ENCODE results near the gene TET2. TPM values are rescaled to one million over a fixed set of nuclear protein-coding genes. Genes with fewer than 3 reads are reported as not detected.

TET2 gene
- total RNA-seq, 1 donor from 2014 or later, result 42.1 TPM

GRCh38 chr4:105112274-105112673 is 34.4 kb upstream of the TET2 start:
- no peak overlapping the region for H3K27ac Mint-ChIP-seq
- peaks cover 7% of the 10 kb centered on the region for H3K27me3 Mint-ChIP-seq (ENCODE audit: low read depth)
- TF ChIP-seq CTCF (IDR thresholded peaks at IDR 0.05; ENCODE audit: unreplicated experiment), result no peak
- no peaks in the 10 kb centered on the region for H3K4me1 Mint-ChIP-seq
- H3K9me3 Mint-ChIP-seq, result peaks cover 3% of the 10 kb centered on the region
- DNase-seq (ENCODE audit: low spot score in 2 of 2, unreplicated experiment in 2 of 2), result no peak
- no peak overlapping the region for H3K4me3 Mint-ChIP-seq
- no peaks in the 10 kb centered on the region for H3K36me3 Mint-ChIP-seq

GRCh38 chr4:105113800-105114199 is 32.9 kb upstream of the TET2 start:
- no peak for TF ChIP-seq CTCF (IDR thresholded peaks at IDR 0.05; ENCODE audit: unreplicated experiment)
- H3K4me3 Mint-ChIP-seq, result no peak overlapping the region
- H3K27ac Mint-ChIP-seq, result no peak overlapping the region
- peaks cover 3% of the 10 kb centered on the region for H3K9me3 Mint-ChIP-seq
- no peaks in the 10 kb centered on the region for H3K4me1 Mint-ChIP-seq
- H3K36me3 Mint-ChIP-seq, result no peaks in the 10 kb centered on the region
- no peak for DNase-seq (ENCODE audit: low spot score in 2 of 2, unreplicated experiment in 2 of 2)
- peaks cover 6% of the 10 kb centered on the region for H3K27me3 Mint-ChIP-seq (ENCODE audit: low read depth)

- Mint-ChIP-seq H3K27me3 (ENCODE audit: low read depth) (peaks cover 6% of the 10 kb centered on the region), H3K9me3 (no peaks in the 10 kb centered on the region), H3K4me1 (peaks cover 4% of the 10 kb centered on the region), H3K4me3 (no peak overlapping the region), H3K36me3 (no peaks in the 10 kb centered on the region), H3K27ac (no peak overlapping the region)
- DNase-seq (ENCODE audit: low spot score in 2 of 2, unreplicated experiment in 2 of 2), result no peak
- TF ChIP-seq CTCF (IDR thresholded peaks at IDR 0.05; ENCODE audit: unreplicated experiment), result no peak
Observed at GRCh38 chr4:105116616-105117319, 29.9 kb upstream of the TET2 start.

GRCh38 chr4:105119356-105119755 is 27.3 kb upstream of the TET2 start:
- Mint-ChIP-seq H3K9me3 (peaks cover 3% of the 10 kb centered on the region), H3K4me3 (no peak overlapping the region), H3K27me3 (ENCODE audit: low read depth) (peaks cover 4% of the 10 kb centered on the region), H3K4me1 (peaks cover 8% of the 10 kb centered on the region), H3K36me3 (no peaks in the 10 kb centered on the region), H3K27ac (no peak overlapping the region)
- TF ChIP-seq CTCF (IDR thresholded peaks at IDR 0.05; ENCODE audit: unreplicated experiment), result no peak
- DNase-seq (ENCODE audit: low spot score in 2 of 2, unreplicated experiment in 2 of 2), result no peak

GRCh38 chr4:105120626-105121025 is 26.1 kb upstream of the TET2 start:
- TF ChIP-seq CTCF (IDR thresholded peaks at IDR 0.05; ENCODE audit: unreplicated experiment), result no peak
- H3K4me3 Mint-ChIP-seq, result no peak overlapping the region
- no peak overlapping the region for H3K27ac Mint-ChIP-seq
- peaks cover 3% of the 10 kb centered on the region for H3K9me3 Mint-ChIP-seq
- DNase-seq (ENCODE audit: low spot score in 2 of 2, unreplicated experiment in 2 of 2), result no peak
- peaks cover 8% of the 10 kb centered on the region for H3K4me1 Mint-ChIP-seq
- no peaks in the 10 kb centered on the region for H3K27me3 Mint-ChIP-seq (ENCODE audit: low read depth)
- H3K36me3 Mint-ChIP-seq, result no peaks in the 10 kb centered on the region

Data from mesothelial cell of epicardium (in vitro differentiated cells).